K562 (cell line): ENCODE measurements around the gene GDF2. TPM values are rescaled to one million over a fixed set of nuclear protein-coding genes. Genes with fewer than 3 reads are reported as not detected.

Experiments used
- CEBPB ChIP-seq: fragments of 450-650 bp; IDR thresholded peaks from 2 replicates; pipeline ENCODE4 v1.6.1; 2016; ENCODE audit warnings: missing genetic modification characterization, missing compliant biosample characterization
- CREB1 ChIP-seq, 2 experiments: sonication (generic) in 1 of 2; formaldehyde crosslinking in 1 of 2; IDR thresholded peaks; 2 replicates each; pipeline versions ENCODE4 v1.6.1 to v1.8.0; 2012 to 2022; ENCODE audit warnings: inconsistent platforms in 1 of 2, mild to moderate bottlenecking in 1 of 2, missing genetic modification reagents in 1 of 2, moderate library complexity in 1 of 2
- CREM ChIP-seq: IDR thresholded peaks from 2 replicates; pipeline ENCODE4 v1.6.1; 2014; ENCODE audit warnings: antibody characterized with exemption, low read depth
- ELF1 ChIP-seq: fragments of 200-800 bp; sonication (Bioruptor generic); IDR thresholded peaks from 2 replicates; pipeline ENCODE4 v1.6.1; 2016; ENCODE audit warnings: missing genetic modification characterization, missing compliant biosample characterization
- MAFK ChIP-seq: IDR thresholded peaks from 2 replicates; pipeline ENCODE4 v1.6.1; 2011; ENCODE audit warnings: low read length, improper control_type of control experiment
- NBN ChIP-seq: fragments of 450-650 bp; IDR thresholded peaks from 2 replicates; pipeline ENCODE4 v1.6.1; 2016; ENCODE audit warnings: low read depth, mild to moderate bottlenecking
- NFE2L1 ChIP-seq: fragments of 450-650 bp; IDR thresholded peaks from 2 replicates; pipeline ENCODE4 v1.6.1; 2016; ENCODE audit warnings: missing genetic modification characterization, low read depth, mild to moderate bottlenecking, missing compliant biosample characterization, moderate library complexity, borderline replicate concordance
- PCBP2 ChIP-seq: fragments of 200-400 bp; formaldehyde crosslinking; IDR thresholded peaks from 2 replicates; pipeline ENCODE4 v1.6.1; 2018; ENCODE audit warnings: low read length, low read depth, mild to moderate bottlenecking, moderate library complexity; ENCODE audit not compliant: poor library complexity, severe bottlenecking
- PHF21A ChIP-seq: fragments of 450-650 bp; IDR thresholded peaks from 2 replicates; pipeline ENCODE4 v1.6.1; 2017; ENCODE audit warnings: low read depth, borderline replicate concordance
- POU5F1 ChIP-seq: fragments of 150-350 bp; IDR thresholded peaks from 2 replicates; pipeline ENCODE4 v1.6.1; 2014; ENCODE audit warnings: borderline replicate concordance, low read length, low read depth, mild to moderate bottlenecking; ENCODE audit not compliant: partially characterized antibody
- STAT6 ChIP-seq: sonication (generic); formaldehyde crosslinking; IDR thresholded peaks from 2 replicates; pipeline ENCODE4 v1.8.1; 2023; ENCODE audit warnings: mild to moderate bottlenecking, missing genetic modification reagents
- TEAD2 ChIP-seq: fragments of 450-650 bp; IDR thresholded peaks from 2 replicates; pipeline ENCODE4 v1.6.1; 2016; ENCODE audit warnings: missing genetic modification characterization, control low read depth, missing compliant biosample characterization
- TFAM ChIP-seq: fragments of 250-450 bp; sonication (Bioruptor Pico); conservative IDR thresholded peaks from 2 replicates; pipeline ENCODE4 v1.5.0; 2021; ENCODE audit warnings: mild to moderate bottlenecking, moderate library complexity
- TSC22D4 ChIP-seq: fragments of 450-650 bp; IDR thresholded peaks from 2 replicates; pipeline ENCODE4 v1.6.1; 2016; ENCODE audit warnings: missing genetic modification characterization, missing biosample characterization, control low read depth
- ZBTB40 ChIP-seq, 2 experiments: fragments of 450-650 bp in 1 of 2; sonication (generic) in 1 of 2; formaldehyde crosslinking in 1 of 2; IDR thresholded peaks; 2 replicates each; pipeline versions ENCODE4 v1.7.1 to v1.9.0; 2016 to 2022; ENCODE audit warnings: inconsistent platforms in 1 of 2, mild to moderate bottlenecking in 1 of 2, missing genetic modification reagents in 1 of 2
- polyA plus RNA-seq, 8 experiments: library from polyadenylated mRNA; depleted of rRNA in 4 of 8; stranded (reverse) in 5 of 8; unstranded in 3 of 8; fragments of >200 nt; fragmentation: Nextera tagmentation in 2 of 8; fragmentation: Illumina TruSeq in 1 of 8; extraction: Ambion mirVana in 2 of 8; extraction: Trizol in 1 of 8; gene quantifications; 2 replicates each; pipeline versions ENCODE4 v1.2.1 to v1.2.3, GENCODE V29; 2011 to 2014; ENCODE audit warnings: inconsistent platforms in 1 of 8, missing spikeins in 1 of 8
- total RNA-seq, 7 experiments: library from RNA; depleted of rRNA in 6 of 7; stranded (reverse); fragments of >200 nt in 6 of 7; fragmentation: Illumina TruSeq in 2 of 7; extraction: Trizol in 2 of 7; gene quantifications; 2 replicates each; pipeline versions ENCODE4 v1.2.1 to v1.2.3, GENCODE V29; 2011 to 2021; ENCODE audit warnings: low replicate concordance in 1 of 7

GDF2 gene
- total and polyA plus RNA-seq, 9 of the 15 experiments (the other 6 are each of a cell fraction or from before 2014, with no cell fraction given) = 0.08 to 0.58 (median 0.27) TPM; not detected in 2

DNA sequence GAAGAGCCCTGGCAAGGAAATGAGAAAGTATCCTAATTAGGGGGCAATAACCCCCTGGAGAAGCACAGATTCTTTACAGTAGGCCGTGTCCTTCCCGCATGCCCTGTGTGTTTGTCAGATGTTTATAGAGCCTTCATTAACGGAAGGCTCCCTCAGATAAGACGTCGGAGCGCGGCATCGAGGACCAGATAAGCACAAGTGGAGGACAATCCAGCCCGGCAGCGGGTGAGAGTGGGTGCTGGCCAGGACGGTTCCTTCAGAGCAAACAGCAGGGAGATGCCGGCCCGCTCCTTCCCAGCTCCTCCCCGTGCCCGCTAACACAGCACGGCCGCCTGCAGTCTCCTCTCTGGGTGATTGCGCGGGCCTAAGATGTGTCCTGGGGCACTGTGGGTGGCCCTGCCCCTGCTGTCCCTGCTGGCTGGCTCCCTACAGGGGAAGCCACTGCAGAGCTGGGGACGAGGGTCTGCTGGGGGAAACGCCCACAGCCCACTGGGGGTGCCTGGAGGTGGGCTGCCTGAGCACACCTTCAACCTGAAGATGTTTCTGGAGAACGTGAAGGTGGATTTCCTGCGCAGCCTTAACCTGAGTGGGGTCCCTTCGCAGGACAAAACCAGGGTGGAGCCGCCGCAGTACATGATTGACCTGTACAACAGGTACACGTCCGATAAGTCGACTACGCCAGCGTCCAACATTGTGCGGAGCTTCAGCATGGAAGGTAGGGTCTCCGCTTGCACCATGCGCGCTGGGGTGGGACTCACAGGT, at the start of gene GDF2 (continued):
- TF ChIP-seq STAT6 (CRISPR knock-in tag) = no peak
- TF ChIP-seq POU5F1 = no peak
- TF ChIP-seq ELF1 = no peak
- TF ChIP-seq PHF21A = no peak
- TF ChIP-seq CREB1 (IDR thresholded peaks at IDR 0.05) = no peak
- no peak for TF ChIP-seq CREB1 (CRISPR knock-in tag; IDR thresholded peaks at IDR 0.05)
- TF ChIP-seq TEAD2 (tag) = no peak
- TF ChIP-seq TSC22D4 (tag) = no peak
- TF ChIP-seq TFAM (CRISPR knock-in tag) = no peak
- TF ChIP-seq NFE2L1 (tag) = no peak
- 0 out of 2 replicates have a peak, but pooled peaks have one; percentile 21 for TF ChIP-seq NBN
- TF ChIP-seq ZBTB40 (IDR thresholded peaks at IDR 0.05) = no peak
- TF ChIP-seq ZBTB40 (CRISPR knock-in tag; IDR thresholded peaks at IDR 0.05) = no peak
- no peak for TF ChIP-seq MAFK
- no peak for TF ChIP-seq CEBPB
- peak; percentile 62 for TF ChIP-seq CREM
- no peak for TF ChIP-seq PCBP2
